ENCODE results near the gene ABR. TPM values are rescaled to one million over a fixed set of nuclear protein-coding genes. Genes with fewer than 3 reads are reported as not detected.
"Not testable (repeated sequence)": the region's sequence is repeated elsewhere in the genome, so short reads cannot be mapped to it uniquely, and the experiment has no call there.

ABR gene
- total and polyA plus RNA-seq, 2 donors from 2014 or later, result 18.7 to 116 TPM

- H3K9me3 ChIP-seq (ENCODE audit: control insufficient read depth in 2 of 3, insufficient read depth in 1 of 3, low read length in 3 of 3), result no peaks in the 10 kb centered on the region
- TF ChIP-seq CTCF (IDR thresholded peaks at IDR 0.05; ENCODE audit: borderline replicate concordance, extremely low read depth, insufficient read depth), result no peak
- H3K36me3 ChIP-seq (ENCODE audit: control insufficient read depth in 2 of 3, insufficient read depth in 3 of 3, low read length in 3 of 3), result peaks cover 6 to 29% (median 9%) of the 10 kb centered on the region in 3 donors
- H3K27me3 ChIP-seq (ENCODE audit: control insufficient read depth, insufficient read depth, low read length), result no peaks in the 10 kb centered on the region
- FAIRE-seq (no peak), DNase-seq (peak in 2 of 5 donors; percentile 39 to 41)
- intact Hi-C loops (cut with DNase I), result no loop called here
- no peak overlapping the region for H3K9ac ChIP-seq (ENCODE audit: low read length in 3 of 3)
- H3K4me1 ChIP-seq (ENCODE audit: control insufficient read depth in 2 of 3, insufficient read depth in 2 of 3, low read depth in 1 of 3, low read length in 3 of 3), result peaks cover 0 to 38% (median 35%) of the 10 kb centered on the region in 3 donors
- H3K4me3 ChIP-seq (ENCODE audit: low read length in 3 of 3), result no peak overlapping the region
- H3K27ac ChIP-seq (ENCODE audit: low read depth in 2 of 2, low read length in 2 of 2), result no peak overlapping the region
These were observed 179.0 kb downstream of the ABR start for GRCh38 chr17:1000597-1001461.

GRCh38 chr17:998111-998510, 181.7 kb downstream of the ABR start:
- Histone ChIP-seq H3K4me3 (ENCODE audit: low read length in 3 of 3) (peak overlapping the region; percentile 1 to 97 (median 95)), H3K4me1 (ENCODE audit: control insufficient read depth in 2 of 3, insufficient read depth in 2 of 3, low read depth in 1 of 3, low read length in 3 of 3) (peaks cover 0 to 23% (median 21%) of the 10 kb centered on the region in 3 donors), H3K27ac (ENCODE audit: low read depth in 2 of 2, low read length in 2 of 2) (no peak overlapping the region), H3K27me3 (ENCODE audit: control insufficient read depth, insufficient read depth, low read length) (no peaks in the 10 kb centered on the region), H3K9ac (ENCODE audit: low read length in 3 of 3) (peak overlapping the region in 2 of 3 donors; percentile 28 to 97), H3K36me3 (ENCODE audit: control insufficient read depth in 2 of 3, insufficient read depth in 3 of 3, low read length in 3 of 3) (peaks cover 6 to 29% (median 7%) of the 10 kb centered on the region in 3 donors), H3K9me3 (ENCODE audit: control insufficient read depth in 2 of 3, insufficient read depth in 1 of 3, low read length in 3 of 3) (no peaks in the 10 kb centered on the region)
- no peak for TF ChIP-seq CTCF (IDR thresholded peaks at IDR 0.05; ENCODE audit: borderline replicate concordance, extremely low read depth, insufficient read depth)
- FAIRE-seq (no peak), DNase-seq (peak in 2 of 5 donors; percentile 7 to 35)
- intact Hi-C loops (cut with DNase I), result no loop called here

- H3K27ac ChIP-seq (ENCODE audit: low read depth in 2 of 2, low read length in 2 of 2), result peak within 1 kb of the TSS; percentile 92 to 93
- peak; percentile 82 for TF ChIP-seq CTCF (IDR thresholded peaks at IDR 0.05; ENCODE audit: borderline replicate concordance, extremely low read depth, insufficient read depth)
- H3K36me3 ChIP-seq (ENCODE audit: control insufficient read depth in 2 of 3, insufficient read depth in 3 of 3, low read length in 3 of 3), result peaks cover 2 to 22% (median 4%) of the 10 kb centered on the region in 3 donors
- H3K4me3 ChIP-seq (ENCODE audit: low read length in 3 of 3), result peak within 1 kb of the TSS; percentile 95 to 97 (median 97)
- H3K4me1 ChIP-seq (ENCODE audit: control insufficient read depth in 2 of 3, insufficient read depth in 2 of 3, low read depth in 1 of 3, low read length in 3 of 3), result peaks cover 0 to 14% (median 12%) of the 10 kb centered on the region in 3 donors
- FAIRE-seq, result no peak
- H3K9me3 ChIP-seq (ENCODE audit: control insufficient read depth in 2 of 3, insufficient read depth in 1 of 3, low read length in 3 of 3), result no peaks in the 10 kb centered on the region
- H3K9ac ChIP-seq (ENCODE audit: low read length in 3 of 3), result peak within 1 kb of the TSS; percentile 96 to 98 (median 97)
- peak; percentile 96 to 99 (median 97) for DNase-seq
- intact Hi-C loops (cut with DNase I), result no loop called here
- no peaks in the 10 kb centered on the region for H3K27me3 ChIP-seq (ENCODE audit: control insufficient read depth, insufficient read depth, low read length)
These were observed 183.0 kb downstream of the ABR start, which contains the start of gene TIMM22 for GRCh38 chr17:996554-997344. Gene TIMM22, plus strand, starts transcription at chr17:997129. Its CDS starts 14 bp downstream, at chr17:997143.

GRCh38 chr17:995324-995723, 184.5 kb downstream of the ABR start:
- FAIRE-seq; intact Hi-C loops (cut with DNase I); H3K4me3 ChIP-seq (ENCODE audit: low read length in 3 of 3); H3K27me3 ChIP-seq (ENCODE audit: control insufficient read depth, insufficient read depth, low read length); H3K27ac ChIP-seq (ENCODE audit: low read depth in 2 of 2, low read length in 2 of 2); H3K9me3 ChIP-seq (ENCODE audit: control insufficient read depth in 2 of 3, insufficient read depth in 1 of 3, low read length in 3 of 3); H3K36me3 ChIP-seq (ENCODE audit: control insufficient read depth in 2 of 3, insufficient read depth in 3 of 3, low read length in 3 of 3); H3K9ac ChIP-seq (ENCODE audit: low read length in 3 of 3): not testable (repeated sequence)
- peaks cover 0 to 12% (median 7%) of the 10 kb centered on the region in 3 donors for H3K4me1 ChIP-seq (ENCODE audit: control insufficient read depth in 2 of 3, insufficient read depth in 2 of 3, low read depth in 1 of 3, low read length in 3 of 3)
- DNase-seq, result peak in 1 of 5 donors; percentile 83
